COLO829 (cell line): ENCODE results near the gene IRF6.

ENCODE experiments used
- DNase-seq: peaks from one replicate; pipeline ENCODE4 v3.0.0; 2012; ENCODE audit warnings: low spot score

IRF6 gene

GRCh38 chr1:209790286-209791193 lies 15.4 kb downstream of the IRF6 start:
- no peak for DNase-seq

GRCh38 chr1:209789245-209789644 lies 16.7 kb downstream of the IRF6 start:
- no peak for DNase-seq

DNA sequence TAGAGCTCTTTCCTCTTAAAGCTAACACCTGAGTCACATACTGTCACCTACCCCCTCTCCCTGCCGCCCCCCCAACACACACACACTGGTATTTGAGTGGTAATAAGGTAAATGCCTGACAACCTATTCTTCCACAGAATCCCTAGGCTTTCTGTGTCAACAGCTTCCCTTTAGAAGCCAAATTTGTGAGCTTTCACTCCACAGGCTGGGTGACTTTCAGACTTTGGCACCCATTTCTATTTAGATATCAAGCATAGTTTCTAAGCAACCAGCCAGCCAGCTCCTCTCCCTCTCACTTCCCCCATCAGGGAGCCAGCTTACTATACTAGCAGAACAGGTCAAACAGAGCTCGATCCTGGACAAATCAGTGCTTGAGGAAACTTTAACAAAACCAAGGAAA lies 18.4 kb downstream of the IRF6 start:
- DNase-seq: no peak

DNA sequence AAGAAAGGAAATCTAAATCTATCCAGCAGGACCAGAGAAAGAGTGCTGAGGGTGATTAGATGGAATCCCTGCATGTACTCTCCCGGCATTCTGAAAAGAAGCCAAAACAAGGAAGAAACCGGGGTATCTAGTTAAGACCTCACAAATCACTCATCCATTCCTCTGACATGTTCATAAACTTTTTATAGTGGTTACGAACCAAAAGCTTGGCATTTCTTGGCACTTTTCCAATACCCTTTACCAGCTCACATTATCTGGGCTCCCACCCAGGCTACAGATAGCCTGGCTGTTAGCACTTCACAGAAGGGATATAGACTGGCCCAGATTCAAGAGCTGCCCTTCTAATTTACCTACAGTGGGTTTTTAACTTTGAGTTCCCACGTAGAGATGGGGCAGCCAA lies 19.8 kb downstream of the IRF6 start:
- no peak for DNase-seq

DNA sequence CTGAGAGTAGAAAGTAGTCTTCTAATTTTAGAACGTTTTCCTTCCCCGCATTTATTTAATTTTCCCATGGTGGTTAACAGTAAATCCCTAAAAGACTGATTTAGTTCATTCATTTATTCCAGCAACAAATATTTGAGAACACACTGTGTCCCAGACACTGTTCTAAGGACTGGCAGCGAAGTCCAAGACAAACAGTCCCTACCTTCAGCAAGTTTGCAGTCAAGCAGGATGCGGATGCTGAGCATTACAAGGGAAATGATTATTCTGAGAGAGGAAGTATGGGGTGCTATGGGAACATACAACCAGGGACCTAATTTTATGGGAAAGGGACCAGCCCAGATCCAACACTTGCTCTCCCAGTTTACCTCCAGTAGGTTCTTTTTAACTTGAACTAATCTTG lies 20.4 kb downstream of the IRF6 start:
- DNase-seq: no peak

DNA sequence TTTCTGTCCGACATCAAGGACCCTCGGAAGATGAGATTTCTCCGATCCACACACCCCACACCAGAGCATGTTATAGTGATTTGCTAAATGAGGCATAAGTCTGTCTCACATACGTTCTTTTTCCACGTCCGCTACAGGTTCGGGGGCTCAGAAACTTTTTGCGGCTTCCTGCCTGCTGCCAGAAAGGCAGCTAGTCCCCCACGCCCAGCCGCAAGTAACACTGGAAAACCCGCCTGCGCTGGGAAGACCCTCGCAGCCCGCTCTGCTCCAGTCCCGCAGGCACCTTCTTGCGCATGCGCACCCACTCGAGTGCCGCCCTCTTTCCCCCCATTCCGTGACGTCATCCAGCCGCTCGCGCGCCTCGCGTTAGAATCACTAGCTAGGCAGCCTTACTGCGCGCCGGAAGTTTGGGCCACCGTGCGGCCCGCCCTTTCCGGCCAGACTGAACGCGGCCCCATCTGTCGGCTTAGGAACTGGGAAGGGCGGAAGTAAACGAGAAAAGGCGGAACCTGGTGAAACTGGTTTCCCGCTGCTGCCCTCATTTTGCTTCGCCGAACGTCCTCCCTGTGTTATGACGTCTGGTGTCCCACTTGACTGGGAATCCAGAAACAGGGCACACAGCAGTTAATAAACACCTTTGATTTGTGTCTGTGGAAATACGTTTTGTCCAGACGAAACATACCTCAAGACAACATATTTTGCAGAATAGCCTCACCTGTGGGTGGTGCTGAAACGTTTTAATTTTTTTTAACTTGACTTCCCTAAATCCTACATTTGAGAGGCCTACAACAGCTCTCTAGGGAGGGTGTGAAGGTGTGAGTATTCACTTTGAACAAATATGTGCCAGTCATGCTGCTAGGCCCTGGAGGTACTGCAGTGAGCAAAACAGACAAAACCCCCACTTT lies 21.4 kb downstream of the IRF6 start, which contains the start of gene C1orf74:
Gene C1orf74 (minus strand): TSS at position 295 of the 905 bp plus-strand sequence. CDS start 925 bp downstream, outside the sequence.
- peak; percentile 100 for DNase-seq

- no peak for DNase-seq
Observed at GRCh38 chr1:209783386-209783785, 22.6 kb downstream of the IRF6 start.

- DNase-seq: no peak
Observed at GRCh38 chr1:209780268-209780667, 25.7 kb downstream of the IRF6 start.

DNA sequence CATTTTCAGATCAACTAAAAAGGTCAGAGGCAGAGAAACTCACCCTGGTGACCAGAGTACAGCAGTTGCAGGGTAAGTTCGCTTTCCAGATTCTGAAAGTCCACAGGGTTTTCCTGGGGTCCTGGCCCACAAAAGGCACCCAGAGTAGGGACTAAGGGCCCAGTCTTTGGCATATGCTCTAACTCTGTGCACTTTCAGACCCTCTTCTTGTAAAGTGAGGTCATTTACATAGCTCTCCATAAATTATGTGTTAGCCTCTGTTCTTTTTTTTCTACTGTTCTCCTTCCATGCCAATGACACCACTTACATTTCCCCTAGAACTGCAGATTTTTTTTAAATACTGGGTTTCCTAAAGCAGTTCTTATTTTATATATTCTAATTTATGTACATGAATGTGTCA lies 27.8 kb downstream of the IRF6 start:
- no peak for DNase-seq

DNA sequence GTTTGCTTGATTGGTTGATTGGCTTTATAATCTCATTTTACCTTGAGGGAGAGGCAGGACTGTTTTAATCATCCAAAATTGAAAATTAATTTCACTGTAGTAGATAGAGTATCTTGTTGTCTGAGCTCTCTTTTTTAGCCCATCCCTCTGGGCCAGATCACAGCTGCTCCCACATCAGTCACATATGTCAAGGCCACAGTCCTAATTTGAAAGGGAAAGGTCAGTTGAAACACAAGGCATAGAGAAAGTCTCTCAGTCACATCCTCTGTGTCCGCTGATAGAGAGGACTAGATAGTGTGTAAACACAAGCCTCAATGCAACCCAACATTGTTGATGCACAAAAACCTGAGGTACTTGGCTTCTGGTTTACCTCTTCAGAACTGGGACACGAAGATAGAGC lies 28.4 kb downstream of the IRF6 start:
- no peak for DNase-seq

DNA sequence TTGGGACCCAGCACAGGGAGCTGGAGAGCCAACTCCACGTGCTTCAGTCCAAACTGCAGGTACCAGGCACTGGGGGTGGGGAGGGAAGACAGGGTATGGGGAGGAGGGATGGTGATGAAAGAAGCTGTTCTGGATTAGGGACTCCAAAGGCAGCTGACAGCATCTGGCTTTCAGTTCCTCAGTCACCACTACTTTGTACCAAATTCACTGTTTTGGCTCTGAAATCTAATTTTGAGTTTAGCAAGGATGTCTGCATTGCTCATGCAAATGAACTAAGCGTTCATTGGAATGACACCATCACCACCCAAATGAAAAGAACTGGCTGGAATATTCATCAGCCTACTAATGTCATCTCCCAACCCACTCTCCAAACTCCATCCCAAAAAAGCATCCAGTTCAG lies 30.3 kb downstream of the IRF6 start:
- no peak for DNase-seq

GRCh38 chr1:209774592-209774991 lies 31.4 kb downstream of the IRF6 start:
- no peak for DNase-seq

GRCh38 chr1:209772126-209772525 lies 33.8 kb downstream of the IRF6 start:
- DNase-seq: no peak

DNA sequence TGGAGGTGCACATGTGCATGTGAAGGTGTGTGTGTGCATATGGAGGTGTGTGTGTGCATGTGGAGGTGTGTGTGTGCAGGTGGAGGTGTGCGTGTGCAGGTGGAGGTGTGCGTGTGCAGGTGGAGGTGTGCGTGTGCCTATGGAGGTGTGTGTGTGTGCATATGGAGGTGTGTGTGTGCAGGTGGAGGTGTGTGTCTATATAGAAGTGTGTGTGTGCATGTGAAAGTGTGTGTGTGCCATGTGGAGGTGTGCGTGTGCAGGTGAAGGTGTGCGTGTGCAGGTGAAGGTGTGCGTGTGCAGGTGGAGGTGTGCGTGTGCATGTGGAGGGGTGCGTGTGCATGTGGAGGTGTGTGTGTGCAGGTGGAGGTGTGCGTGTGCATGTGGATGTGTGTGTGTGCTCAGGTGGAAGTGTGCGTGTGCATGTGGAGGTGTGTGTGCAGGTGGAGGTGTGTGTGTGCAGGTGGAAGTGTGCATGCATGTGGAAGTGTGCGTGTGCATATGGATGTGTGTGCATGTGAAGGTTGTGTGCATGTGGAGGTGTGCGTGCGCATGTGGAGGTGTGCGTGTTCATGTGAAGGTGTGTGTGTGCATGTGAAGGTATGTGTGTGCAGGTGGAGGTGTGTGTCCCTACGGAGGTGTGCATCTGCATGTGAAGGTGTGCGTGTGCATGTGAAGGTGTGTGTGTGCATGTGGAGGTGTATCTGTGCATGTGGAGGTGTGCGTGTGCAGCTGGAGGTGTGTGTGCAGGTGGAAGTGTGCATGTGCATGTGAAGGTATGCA lies 35.1 kb downstream of the IRF6 start:
- no peak for DNase-seq

DNA sequence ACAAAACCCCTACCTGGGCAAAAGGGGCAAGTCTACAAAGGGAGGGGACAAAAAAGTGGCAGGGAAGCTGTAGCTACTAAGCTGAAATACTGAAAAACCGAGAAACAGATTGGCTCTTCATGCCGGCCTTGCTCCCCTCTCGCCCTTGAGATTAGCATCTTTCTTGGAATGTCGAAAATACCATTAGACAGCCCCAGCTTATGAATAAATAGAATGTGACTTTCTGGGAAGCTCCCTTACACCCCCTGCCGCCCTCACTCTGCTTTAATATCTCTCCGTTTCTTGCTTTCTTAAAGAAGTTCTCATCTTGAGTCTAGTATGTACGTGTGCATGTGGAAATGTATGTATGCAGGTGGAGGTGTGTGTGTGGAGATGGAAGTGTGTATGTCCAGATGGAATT lies 36.0 kb downstream of the IRF6 start:
- peak; percentile 45 for DNase-seq

DNA sequence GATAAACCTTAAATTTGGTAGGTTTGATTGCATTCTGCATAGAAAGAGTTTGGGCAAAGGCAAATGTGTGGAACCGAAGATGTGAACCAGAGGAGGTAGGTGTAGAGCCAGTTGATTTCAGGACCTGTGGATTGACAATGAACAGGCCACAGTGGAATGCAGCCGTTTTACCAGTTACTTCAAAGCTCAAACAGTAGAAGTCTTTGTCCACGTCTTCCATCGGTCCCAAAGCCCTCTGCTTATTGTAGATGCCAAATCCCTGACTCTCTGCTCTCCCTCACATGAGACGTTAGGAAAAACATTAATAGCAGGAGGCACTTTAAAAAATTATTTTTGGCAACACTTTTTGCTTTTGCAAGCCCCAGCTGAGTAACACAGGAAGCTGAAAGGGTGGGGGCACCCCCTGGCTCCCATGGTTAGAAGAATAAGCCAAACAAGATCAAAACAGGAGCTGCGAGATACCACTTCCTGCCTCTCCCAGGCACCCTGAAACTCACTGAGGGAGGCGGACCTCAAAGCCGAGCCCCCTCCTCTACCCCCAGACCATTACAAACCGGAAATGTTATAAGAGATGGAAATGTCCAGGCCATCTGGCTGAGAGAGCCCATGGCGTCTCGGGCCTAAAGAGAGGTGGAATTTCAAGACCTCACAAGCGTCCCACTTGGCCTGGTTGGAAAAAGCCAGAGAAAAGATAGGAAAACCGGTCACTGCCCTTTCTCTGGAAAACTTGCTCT lies 36.6 kb downstream of the IRF6 start:
- peak; percentile 99 for DNase-seq

GRCh38 chr1:209768354-209768774 lies 37.6 kb downstream of the IRF6 start:
- DNase-seq: no peak

- no peak for DNase-seq
Observed at GRCh38 chr1:209767706-209768105, 38.2 kb downstream of the IRF6 start.

DNA sequence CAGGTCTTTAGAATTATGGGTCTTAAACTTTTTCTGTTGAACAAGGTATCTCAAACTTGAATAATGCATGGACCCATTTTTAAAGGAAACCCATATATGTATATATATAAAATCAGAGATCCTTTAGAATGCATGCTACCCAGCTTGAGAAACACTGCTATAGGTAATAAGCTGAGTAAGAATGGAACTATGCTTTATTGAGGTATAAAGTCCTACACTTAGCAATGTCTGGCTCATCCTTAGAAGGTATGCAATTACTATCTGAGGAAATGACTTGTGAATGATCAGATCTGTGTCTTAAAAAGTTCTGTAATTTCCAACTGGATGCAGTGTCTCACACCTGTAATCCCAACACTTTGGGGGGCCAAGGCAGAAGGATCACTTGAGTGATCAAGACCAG lies 38.8 kb downstream of the IRF6 start:
- DNase-seq: no peak

DNA sequence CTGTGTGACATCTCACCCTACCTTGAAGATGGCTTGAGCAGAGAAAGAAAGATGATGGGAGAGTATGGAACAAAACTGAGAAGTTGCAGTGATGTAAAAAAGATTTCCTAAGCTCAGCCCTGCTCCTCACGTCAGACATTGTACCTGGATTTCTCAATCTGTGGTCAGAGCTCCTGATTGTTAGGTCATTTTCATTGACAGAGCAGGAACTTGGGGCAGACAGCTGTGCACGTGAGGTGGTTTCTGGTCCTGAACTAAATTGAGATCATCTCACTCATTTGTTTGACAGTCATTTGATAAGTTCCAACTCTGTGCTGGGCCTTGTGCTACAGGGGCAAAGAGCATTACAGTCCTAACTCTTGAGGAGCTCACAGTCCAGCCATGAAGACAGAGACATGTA lies 39.9 kb downstream of the IRF6 start:
- no peak for DNase-seq

DNA sequence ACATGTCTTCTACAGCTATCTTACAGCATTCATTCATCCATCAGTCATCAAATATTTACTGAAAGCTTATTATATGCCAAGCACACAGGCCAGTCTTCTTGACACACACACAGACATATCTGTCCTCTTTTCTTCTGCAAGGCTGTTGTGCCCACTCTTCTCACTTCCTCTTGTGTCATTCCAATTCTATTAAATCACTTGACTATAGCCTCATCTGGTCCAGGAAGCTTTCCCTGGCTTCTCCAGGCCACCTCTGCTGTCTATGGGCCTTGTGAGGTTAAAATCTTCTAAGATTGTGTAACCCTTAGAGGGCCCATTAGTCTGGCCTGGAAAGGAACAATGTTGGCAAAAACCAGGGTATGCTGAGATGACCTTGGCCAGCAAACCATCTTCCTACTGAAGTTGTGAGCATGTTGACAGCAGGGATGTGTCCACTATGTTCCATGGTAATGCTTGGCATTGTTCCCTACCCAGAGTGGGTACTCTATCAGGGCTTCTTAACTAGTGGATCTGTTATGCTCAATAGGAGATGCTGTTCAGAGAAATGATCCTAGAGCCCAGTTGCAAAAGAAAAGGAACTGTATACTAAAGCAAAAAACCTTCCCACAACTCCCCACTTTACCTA lies 44.8 kb downstream of the IRF6 start:
- no peak for DNase-seq
